Cardiac muscle cell (in vitro differentiated cells and primary cell): ENCODE results near the gene POLA2. TPM values are rescaled to one million over a fixed set of nuclear protein-coding genes. Genes with fewer than 3 reads are reported as not detected.

Experiments used
- DNase-seq, 2 donors: peaks; one replicate each; pipeline versions ENCODE4 v3.0.0 to v3.0.0-alpha.2; 2010 to 2017; ENCODE audit warnings: low read depth in 1 of 2, low spot score in 1 of 2
- H3K27ac ChIP-seq: fragments of 200-600 bp; sonication (generic); 2 replicates; pipeline ENCODE4 v1.5.1; 2016
- H3K27me3 ChIP-seq: fragments of 200-600 bp; sonication (generic); 2 replicates; pipeline ENCODE4 v1.6.0; 2016; ENCODE audit warnings: control low read depth
- H3K36me3 ChIP-seq: fragments of 200-600 bp; sonication (generic); 2 replicates; pipeline ENCODE4 v1.5.1; 2016; ENCODE audit warnings: control low read depth
- H3K4me1 ChIP-seq: fragments of 200-600 bp; sonication (generic); 2 replicates; pipeline ENCODE4 v1.8.1; 2017; ENCODE audit warnings: low read depth, mild to moderate bottlenecking, mixed run types
- H3K4me3 ChIP-seq: fragments of 200-600 bp; sonication (generic); 2 replicates; pipeline ENCODE4 v1.5.1; 2016; ENCODE audit warnings: mild to moderate bottlenecking
- H3K9me3 ChIP-seq: fragments of 200-600 bp; sonication (generic); 2 replicates; pipeline ENCODE4 v1.5.1; 2017; ENCODE audit warnings: low read depth, mild to moderate bottlenecking, control low read depth
- CTCF ChIP-seq: IDR thresholded peaks from 2 replicates; pipeline ENCODE4 v1.5.1; 2012; ENCODE audit warnings: low read depth, mild to moderate bottlenecking, low read length
- polyA plus RNA-seq: library from polyadenylated mRNA; unstranded; fragments of >200 nt; fragmentation: Nextera tagmentation; extraction: Ambion mirVana; gene quantifications from 2 replicates; pipeline ENCODE4 v1.2.1, GENCODE V29; 2016
- total RNA-seq: library from RNA; depleted of rRNA; stranded (reverse); fragments of >200 nt; gene quantifications from 2 replicates; pipeline ENCODE4 v1.2.3, GENCODE V29; 2016

POLA2 gene
- total and polyA plus RNA-seq, 2 experiments from 2014 or later: 20.3 to 31.7 TPM

DNA sequence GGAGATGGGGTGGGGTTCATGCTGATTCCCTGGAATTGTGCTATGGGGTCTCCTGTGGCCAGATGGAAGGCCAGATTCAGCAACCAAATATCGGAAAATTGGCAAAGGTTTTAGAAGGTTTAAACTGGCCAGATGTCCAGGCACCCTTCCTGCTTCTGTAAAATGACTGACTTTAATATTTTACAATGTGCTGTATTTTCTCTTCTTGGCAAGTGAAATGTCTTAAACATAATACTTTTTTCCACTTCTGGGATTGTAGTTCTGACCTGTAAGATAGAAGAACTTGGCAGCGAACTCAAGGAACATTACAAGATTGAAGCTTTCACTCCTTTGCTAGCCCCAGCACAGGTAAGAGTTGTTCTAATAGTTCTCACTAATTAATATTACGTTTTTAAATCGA, 17.5 kb downstream of the POLA2 start:
- H3K27ac ChIP-seq: no peak overlapping the region

DNA sequence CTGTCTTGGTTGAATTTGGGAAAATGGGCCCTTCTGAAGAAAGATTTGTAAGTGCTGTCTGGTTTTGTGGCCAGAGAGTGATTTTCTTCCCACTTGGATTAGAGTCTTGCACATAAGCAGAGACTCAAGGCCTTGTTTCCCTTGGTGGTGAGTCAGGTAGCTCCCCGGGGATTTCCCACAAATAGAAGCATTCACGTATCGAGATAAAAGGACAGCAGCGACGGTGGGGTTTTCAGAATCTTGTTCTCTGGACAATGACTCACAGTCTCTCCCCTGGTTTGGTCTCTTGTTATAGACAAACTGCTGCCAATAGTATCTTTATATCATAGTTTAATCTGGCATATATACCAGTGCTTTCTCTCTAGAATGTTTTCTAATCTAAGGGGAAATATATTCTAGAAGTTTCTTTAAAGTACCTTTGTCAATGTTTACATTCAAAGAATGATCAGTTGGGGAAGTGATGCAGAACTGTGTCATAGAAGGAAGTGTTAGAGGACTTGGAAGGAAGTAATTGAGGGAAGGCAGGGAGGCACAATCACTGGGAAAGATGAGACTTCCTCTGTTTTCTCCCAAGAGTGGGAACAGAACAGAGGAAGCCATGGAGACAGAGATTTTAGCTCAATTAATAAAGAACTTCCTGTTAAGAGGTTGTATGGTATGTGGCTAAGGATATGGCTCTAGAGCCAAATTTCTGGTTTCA, 18.1 kb downstream of the POLA2 start:
- Histone ChIP-seq H3K9me3 (no peaks in the 10 kb centered on the region), H3K4me1 (no peaks in the 10 kb centered on the region), H3K4me3 (no peak overlapping the region), H3K27me3 (no peaks in the 10 kb centered on the region), H3K27ac (no peak overlapping the region), H3K36me3 (peaks cover 30% of the 10 kb centered on the region)
- peak in 1 of 2 donors; percentile 92 for DNase-seq
- TF ChIP-seq CTCF: no peak

More for the DNA sequence above, 17.5 kb downstream of the POLA2 start:
- Histone ChIP-seq H3K9me3 (no peaks in the 10 kb centered on the region), H3K36me3 (peaks cover 30% of the 10 kb centered on the region), H3K4me3 (no peak overlapping the region), H3K4me1 (no peaks in the 10 kb centered on the region), H3K27me3 (no peaks in the 10 kb centered on the region)
- no peak for DNase-seq
- no peak for TF ChIP-seq CTCF

GRCh38 chr11:65280646-65281045, 18.9 kb downstream of the POLA2 start:
- DNase-seq: no peak
- Histone ChIP-seq H3K4me1 (no peaks in the 10 kb centered on the region), H3K27ac (no peak overlapping the region), H3K36me3 (peaks cover 30% of the 10 kb centered on the region), H3K27me3 (no peaks in the 10 kb centered on the region), H3K4me3 (no peak overlapping the region), H3K9me3 (no peaks in the 10 kb centered on the region)
- TF ChIP-seq CTCF: no peak

- Histone ChIP-seq H3K4me3 (no peak overlapping the region), H3K27ac (no peak overlapping the region), H3K9me3 (no peaks in the 10 kb centered on the region), H3K27me3 (peaks cover 11% of the 10 kb centered on the region), H3K4me1 (peaks cover 16% of the 10 kb centered on the region), H3K36me3 (peaks cover 20% of the 10 kb centered on the region)
- no peak for DNase-seq
- TF ChIP-seq CTCF: no peak
Measured at GRCh38 chr11:65286686-65287085, 24.9 kb downstream of the POLA2 start.

GRCh38 chr11:65287601-65288000, 25.8 kb downstream of the POLA2 start:
- H3K27ac ChIP-seq: no peak overlapping the region
- no peak for TF ChIP-seq CTCF
- peaks cover 24% of the 10 kb centered on the region for H3K4me1 ChIP-seq
- peaks cover 14% of the 10 kb centered on the region for H3K36me3 ChIP-seq
- H3K4me3 ChIP-seq: no peak overlapping the region
- H3K27me3 ChIP-seq: peaks cover 11% of the 10 kb centered on the region
- H3K9me3 ChIP-seq: no peaks in the 10 kb centered on the region
- DNase-seq: no peak
